T-helper 22 cell (primary cell): ENCODE measurements around the gene CHRNB4.
"Not testable (repeated sequence)": the region's sequence is repeated elsewhere in the genome, so short reads cannot be mapped to it uniquely, and the experiment has no call there.

Experiments
- DNase-seq: peaks from one replicate; pipeline ENCODE4 v3.0.0-alpha.2; 2020; ENCODE audit warnings: low read depth

CHRNB4 gene, protein sequence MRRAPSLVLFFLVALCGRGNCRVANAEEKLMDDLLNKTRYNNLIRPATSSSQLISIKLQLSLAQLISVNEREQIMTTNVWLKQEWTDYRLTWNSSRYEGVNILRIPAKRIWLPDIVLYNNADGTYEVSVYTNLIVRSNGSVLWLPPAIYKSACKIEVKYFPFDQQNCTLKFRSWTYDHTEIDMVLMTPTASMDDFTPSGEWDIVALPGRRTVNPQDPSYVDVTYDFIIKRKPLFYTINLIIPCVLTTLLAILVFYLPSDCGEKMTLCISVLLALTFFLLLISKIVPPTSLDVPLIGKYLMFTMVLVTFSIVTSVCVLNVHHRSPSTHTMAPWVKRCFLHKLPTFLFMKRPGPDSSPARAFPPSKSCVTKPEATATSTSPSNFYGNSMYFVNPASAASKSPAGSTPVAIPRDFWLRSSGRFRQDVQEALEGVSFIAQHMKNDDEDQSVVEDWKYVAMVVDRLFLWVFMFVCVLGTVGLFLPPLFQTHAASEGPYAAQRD

DNA sequence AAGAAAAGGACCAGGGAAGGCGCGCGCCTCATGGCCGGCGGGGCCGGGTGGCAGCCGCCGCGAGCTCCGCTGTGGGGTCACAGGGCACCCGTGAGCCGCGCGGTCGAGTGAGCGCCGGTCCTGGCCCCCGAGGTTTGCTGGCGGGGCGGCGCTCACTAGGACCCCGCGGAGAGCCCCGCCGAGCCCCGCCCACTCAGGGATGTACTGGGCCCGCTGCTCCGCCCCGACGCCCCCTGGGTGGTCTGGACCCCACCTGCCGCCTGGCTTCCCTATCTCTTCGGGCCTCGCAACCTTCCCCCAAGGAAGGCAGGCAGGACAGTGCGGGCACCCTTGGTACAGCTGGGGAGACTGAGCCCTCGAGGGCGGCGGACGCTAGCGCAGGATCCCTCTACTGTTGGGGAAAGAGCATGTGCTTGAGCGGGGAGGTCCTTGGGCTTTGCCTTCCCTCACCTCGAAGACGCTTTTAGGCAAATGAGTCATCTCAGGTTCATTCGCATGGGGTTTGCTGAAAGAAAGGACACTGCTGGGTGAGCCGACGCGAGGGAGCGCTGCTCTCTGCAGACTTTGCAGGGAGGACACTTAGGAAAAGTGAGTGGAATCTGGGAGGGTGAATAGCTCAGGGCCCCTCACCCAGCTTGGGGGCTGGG is at the start of gene CHRNB4:
CHRNB4 (minus strand) TSS at position 109 of the 647 bp plus-strand sequence; CDS start at position 32, 77 bp downstream.
- no peak for DNase-seq

DNA sequence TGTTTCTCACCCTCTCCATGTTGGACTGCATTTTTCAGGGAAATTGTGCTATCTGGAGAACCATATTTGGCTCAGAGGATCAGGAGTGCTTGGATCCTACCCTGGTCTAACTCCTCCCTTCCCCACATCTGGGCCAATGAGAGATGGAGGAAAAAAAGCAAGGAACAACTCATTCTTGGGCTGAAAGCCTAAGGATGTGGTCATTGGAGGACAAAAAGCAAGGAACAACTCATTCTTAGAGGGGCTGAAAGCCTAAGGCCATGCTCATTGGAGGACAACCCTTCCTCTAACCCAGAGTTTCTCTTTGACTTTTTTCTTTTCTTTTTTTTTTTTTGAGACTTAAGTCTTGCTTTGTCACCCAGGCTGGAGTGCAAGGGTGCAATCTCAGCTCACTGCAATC is 48.6 kb upstream of the CHRNB4 start:
- DNase-seq, result no peak

DNA sequence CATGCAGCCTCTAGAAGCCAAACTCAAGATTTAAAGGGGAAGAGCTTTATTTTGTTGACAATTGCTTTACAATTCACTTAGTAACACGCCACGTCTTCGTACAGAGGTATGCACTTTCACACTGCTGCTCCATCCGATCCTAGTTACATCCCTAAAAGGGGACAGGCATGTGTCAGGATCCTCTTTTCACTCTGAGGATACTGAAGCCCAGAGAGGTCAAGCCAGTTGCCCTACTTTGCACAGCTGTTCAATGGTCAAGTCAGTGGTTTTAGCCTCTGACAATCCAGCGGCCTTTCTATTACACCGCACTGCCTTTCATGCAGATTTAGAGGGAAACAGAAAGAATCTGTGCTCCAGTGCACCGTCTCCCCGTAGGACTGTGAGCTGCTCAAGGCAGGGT is 44.9 kb upstream of the CHRNB4 start:
- DNase-seq, result no peak

DNA sequence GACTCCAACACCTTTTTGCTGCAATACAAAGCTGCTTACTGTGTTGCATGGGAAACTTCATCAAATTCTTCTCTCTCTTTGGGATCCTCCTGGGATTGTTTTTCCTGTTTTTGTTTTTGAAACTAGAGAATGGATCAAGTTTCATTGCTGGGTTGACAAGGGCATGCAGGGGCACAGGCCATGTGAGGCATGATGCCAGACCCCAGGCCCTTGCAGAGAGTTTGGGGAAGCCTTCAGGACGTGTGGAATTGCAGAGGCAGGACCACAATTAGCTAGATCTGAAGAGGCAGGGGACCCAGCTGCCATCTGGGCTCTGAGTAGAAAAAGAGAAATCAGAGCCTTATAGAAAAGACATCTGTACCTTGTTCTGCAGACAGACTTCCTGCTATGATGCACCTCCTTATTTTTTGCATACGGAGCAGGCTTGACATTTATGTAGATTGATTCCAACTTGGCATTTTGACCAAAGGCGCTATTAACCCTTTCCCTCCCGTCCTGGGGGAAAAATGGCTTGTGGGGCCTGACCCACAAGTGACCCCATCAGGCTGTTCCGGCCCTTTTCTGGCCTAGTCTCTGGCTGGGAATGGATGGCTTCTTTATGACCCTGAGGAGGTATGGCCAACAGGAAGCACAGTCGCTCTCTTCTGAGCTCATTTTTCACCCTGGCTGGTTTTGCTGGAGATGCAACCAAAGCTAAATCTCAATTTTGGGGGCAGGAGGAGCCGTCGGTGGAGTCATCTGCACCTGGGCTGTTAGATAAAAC is 44.3 kb upstream of the CHRNB4 start:
- DNase-seq, result no peak

DNA sequence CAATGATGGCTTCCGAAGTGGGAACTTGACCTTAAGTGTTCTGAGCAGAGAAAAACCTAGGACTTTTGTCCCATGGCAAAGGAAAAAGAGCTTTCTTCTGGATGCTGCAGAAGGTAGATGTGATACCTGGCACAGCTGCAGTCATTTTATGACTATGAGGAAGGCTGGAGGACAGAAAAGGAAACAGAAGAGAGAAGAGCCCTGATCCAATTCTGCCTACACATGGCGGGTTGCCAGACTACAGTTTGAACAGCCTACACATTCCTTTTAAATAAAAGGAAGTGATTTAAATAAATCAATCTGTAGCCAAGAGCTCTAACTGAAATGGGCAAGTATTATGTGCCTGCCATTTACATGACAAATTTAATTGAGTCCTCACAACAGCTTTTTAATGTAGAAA is 43.6 kb upstream of the CHRNB4 start:
- no peak for DNase-seq

GRCh38 chr15:78683599-78683998 is 42.6 kb upstream of the CHRNB4 start:
- not testable (repeated sequence) for DNase-seq

- no peak for DNase-seq
Observed at GRCh38 chr15:78682693-78683410, 41.8 kb upstream of the CHRNB4 start.

- no peak for DNase-seq
Observed at GRCh38 chr15:78682004-78682651, 41.1 kb upstream of the CHRNB4 start.

DNA sequence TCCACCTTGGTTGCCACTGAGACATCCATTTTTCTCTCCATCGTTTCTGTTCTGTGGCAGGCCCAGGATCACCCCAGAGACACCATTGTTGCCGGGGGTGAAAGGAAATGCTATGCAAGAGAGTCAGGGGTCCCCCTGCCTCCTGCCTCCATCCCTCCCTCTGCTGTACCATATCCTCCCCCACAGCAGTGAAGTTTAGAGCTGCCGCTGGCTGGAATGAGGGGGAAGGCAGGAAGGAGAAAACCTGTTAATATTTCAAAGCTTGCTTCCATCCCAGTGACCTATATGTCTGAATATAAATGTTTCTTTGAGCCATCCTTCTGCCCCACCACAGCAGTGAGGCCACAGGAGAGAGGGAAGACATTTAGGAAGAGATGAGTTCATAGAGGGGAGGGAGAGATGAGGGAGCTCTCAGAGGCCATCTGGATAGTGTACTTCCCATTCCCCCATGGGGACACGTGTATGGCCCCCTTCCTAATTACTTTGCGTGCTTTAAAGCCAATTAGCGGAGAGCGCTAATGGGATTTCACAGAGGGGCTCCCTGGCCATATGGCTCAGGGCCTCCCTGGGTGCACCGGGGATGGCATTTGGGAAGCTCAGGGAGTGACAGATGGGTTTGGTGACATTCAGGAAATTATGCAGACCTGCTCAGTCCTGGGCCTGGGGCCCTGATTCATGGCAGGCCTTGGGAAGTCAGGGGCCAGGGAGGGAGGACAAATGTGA is 40.4 kb upstream of the CHRNB4 start:
- no peak for DNase-seq

- DNase-seq, result no peak
Observed at GRCh38 chr15:78680431-78681075, 39.5 kb upstream of the CHRNB4 start.

DNA sequence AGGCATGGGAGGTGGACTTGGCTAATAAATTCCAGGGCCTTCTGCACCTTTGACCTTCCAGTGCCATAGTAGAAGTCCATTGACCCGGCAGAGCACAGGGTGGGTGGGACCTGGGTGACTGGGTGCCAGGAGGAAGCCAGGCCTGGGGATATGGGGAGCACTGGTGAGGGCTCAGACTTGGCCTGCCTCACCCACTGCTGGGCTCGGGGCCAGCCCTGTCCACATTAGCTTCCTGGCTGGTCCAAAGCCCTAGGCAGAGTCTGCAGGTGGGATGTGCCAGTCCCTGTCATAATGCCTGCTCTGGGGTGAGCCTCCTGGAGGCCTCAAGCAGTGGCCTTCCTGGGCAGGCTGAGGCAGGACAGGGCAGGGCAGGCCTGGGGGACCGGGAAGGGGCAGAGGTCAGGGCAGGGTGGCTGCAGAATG is 38.1 kb upstream of the CHRNB4 start:
- no peak for DNase-seq

DNA sequence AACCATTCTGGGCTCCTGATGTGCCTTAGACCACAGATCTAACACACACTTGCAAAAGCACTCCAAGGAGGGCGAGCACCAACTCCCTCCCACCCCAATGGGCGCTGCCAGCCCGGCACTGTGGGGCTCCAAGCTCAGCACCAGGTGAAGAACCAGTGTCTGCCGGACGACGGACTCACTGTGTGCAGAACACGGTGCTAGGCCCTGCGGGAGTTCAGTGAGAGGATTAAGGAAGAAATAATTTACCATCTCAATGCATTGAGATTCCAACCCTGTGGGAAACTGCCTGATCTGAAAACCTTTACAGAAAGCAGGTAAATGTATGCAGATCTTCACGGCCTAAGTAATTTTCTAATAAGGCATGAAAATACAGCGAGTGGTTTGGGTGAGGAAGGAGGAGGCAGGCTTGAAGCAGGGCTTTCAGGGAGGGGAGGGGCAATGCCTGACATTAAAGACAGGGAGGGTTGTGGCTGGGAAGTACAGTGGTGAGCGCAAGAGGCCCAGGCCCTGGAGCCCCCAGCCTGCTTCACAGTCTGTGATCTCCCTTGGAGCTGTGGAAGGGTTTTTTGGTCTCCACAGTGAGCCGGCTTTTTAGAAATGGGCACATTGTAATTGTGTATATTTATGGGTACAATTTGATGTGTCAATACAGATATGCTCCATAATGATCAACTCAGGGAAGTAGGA is 35.6 kb upstream of the CHRNB4 start:
- DNase-seq, result no peak

- DNase-seq, result no peak
Observed at GRCh38 chr15:78675617-78676360, 34.8 kb upstream of the CHRNB4 start.

DNA sequence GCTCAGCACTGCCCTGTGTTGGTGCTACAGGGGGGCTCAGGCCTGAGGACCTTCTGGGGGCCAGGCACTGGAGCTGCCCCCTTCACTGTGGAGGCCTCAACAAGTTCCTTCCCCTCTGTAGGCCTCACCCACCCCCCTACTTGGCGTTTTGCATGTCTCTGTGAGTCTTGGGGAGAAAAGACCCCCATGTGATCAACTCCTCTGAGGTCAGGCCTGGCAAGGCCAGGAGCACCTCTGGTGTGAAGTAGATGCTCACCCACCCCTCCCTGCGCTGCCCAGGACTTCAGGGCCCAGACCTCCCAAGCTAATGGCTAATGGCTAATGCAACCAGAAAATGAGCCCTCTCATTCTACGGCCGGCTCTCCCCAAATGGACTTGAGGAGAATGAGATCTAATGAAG is 34.2 kb upstream of the CHRNB4 start:
- DNase-seq, result no peak

GRCh38 chr15:78673917-78674444 is 33.0 kb upstream of the CHRNB4 start:
- no peak for DNase-seq

- no peak for DNase-seq
Observed at GRCh38 chr15:78673476-78673875, 32.5 kb upstream of the CHRNB4 start.

DNA sequence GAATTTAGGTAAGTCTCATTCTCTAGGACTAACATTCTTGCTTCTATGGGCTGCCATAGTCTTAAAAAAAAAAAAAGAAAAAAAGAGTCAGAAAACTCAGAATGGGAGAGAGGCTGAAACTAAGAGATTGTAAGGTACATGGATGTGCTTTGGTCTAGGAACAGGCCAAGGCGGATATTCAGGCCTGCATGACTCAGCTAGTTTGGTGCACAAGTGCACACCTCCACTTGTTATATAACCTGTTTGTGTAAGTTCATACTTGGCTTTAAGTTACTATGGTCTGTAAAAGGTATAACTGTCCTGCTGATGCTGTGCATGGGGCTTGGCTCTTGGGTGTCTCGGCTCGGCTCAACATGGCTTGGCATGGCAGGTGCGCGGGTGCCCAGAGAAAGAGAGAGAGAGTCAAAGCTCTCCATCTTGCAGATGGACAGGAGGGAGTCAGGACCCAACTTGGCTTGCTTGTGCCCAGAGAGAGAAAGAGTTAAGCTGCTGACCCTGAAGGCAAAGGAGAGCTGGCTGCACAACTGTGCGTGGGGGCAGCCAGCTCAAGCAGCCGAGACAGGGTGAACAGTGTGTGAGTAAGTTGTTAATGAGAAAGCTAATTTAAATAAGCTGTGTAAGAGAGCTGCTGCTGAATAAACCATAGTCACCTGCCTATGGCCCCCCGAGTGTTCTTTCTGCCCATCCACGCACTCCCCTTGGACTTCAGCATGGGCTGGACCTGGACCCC is 31.4 kb upstream of the CHRNB4 start:
- no peak for DNase-seq

DNA sequence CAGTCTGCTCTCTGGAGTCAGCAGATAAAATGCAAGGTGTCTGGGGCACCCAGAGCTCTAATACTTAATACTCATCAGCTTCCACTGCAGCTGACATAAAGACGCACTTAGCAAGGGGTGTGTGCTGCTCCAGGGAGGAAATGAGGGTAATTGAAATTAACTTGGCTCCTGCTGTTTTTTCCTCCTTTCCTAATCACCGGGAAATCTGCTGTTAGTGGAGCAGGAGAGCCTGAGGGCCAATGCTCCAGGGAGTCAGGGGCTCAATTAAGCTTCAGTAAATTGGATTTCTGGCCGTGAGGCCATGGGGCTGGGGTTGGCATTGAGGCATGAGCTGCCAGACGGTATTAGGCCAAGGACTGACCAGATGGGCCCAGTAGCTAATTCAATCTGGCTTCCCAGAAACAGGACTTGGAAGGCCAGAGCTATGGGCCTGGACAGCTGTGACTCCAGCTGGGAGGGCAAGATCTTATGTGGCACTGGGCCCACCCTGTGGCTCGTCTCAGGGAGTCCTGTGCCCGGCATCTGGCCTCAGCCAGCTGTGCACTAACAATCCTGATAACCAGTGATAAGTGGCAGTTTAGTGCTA is 30.7 kb upstream of the CHRNB4 start:
- no peak for DNase-seq
